ENCODE measurements around the gene GRAMD2B. TPM values are rescaled to one million over a fixed set of nuclear protein-coding genes. Genes with fewer than 3 reads are reported as not detected.

Gene GRAMD2B
- total and polyA plus RNA-seq, 2 of the 13 experiments (the other 11 are each of a cell fraction or from before 2014, with no cell fraction given): 8.1 to 10.6 TPM

GRCh38 chr5:126460977-126461376 is 37.8 kb downstream of the GRAMD2B start:
- Histone ChIP-seq H3K9ac (ENCODE audit: insufficient read depth, low read depth, low read length) (no peak overlapping the region), H2AFZ (ENCODE audit: low read length) (no peak overlapping the region), H3K9me3 (ENCODE audit: low read length) (no peaks in the 10 kb centered on the region), H3K36me3 (replicated peaks in 1 of 2; ENCODE audit: control insufficient read depth in 1 of 2, insufficient read depth in 2 of 2, low read length in 2 of 2) (no peaks in the 10 kb centered on the region), H4K20me1 (ENCODE audit: insufficient read depth, low read length) (no peaks in the 10 kb centered on the region), H3K4me2 (ENCODE audit: low read depth, low read length) (no peak overlapping the region), H3K4me1 (ENCODE audit: insufficient read depth, low read length) (peaks cover 10% of the 10 kb centered on the region), H3K4me3 (replicated peaks in 1 of 3; ENCODE audit: insufficient read depth in 1 of 3, low read depth in 2 of 3, low read length in 3 of 3) (no peak overlapping the region), H3K27ac (ENCODE audit: extremely low read length, insufficient read depth, low read length) (no peak overlapping the region), H3K27me3 (ENCODE audit: control insufficient read depth in 1 of 2, insufficient read depth in 2 of 2, low read length in 2 of 2) (no peaks in the 10 kb centered on the region), H3K79me2 (ENCODE audit: insufficient read depth, low read length) (no peaks in the 10 kb centered on the region)
- ATAC-seq (no peak), DNase-seq (ENCODE audit: low spot score) (no peak), FAIRE-seq (no peak)
- intact Hi-C loops (cut with micrococcal nuclease; ENCODE audit: unreplicated experiment) (no loop called here), in situ Hi-C loops (cut with HindIII; ENCODE audit: extremely low pct_ligation_motif_present, low pct_unique_long_range_greater_than_20kb) (no loop called here)
- BruUV-seq (replicated peaks): no TSS peak
- 100% methylated on average over 1 of the region's 1 CpG for WGBS (ENCODE audit: low lambda C conversion rate)
- TF ChIP-seq ZSCAN5A (CRISPR knock-in tag; IDR thresholded peaks at IDR 0.05; ENCODE audit: borderline replicate concordance) (no peak), ZNF12 (CRISPR knock-in tag; IDR thresholded peaks at IDR 0.05) (no peak), ZNF576 (CRISPR knock-in tag; IDR thresholded peaks at IDR 0.05) (no peak), NR2F2 (IDR thresholded peaks at IDR 0.05; ENCODE audit: borderline replicate concordance, low read depth) (no peak), ZNF550 (CRISPR knock-in tag; IDR thresholded peaks at IDR 0.05; ENCODE audit: borderline replicate concordance) (no peak), TAF1 (CRISPR knock-in tag; IDR thresholded peaks at IDR 0.05) (no peak), SOX5 (CRISPR knock-in tag; IDR thresholded peaks at IDR 0.05; ENCODE audit: borderline replicate concordance) (no peak), SIN3B (IDR thresholded peaks at IDR 0.05; ENCODE audit: low read length) (no peak)
- TF ChIP-seq, protein P1, sequence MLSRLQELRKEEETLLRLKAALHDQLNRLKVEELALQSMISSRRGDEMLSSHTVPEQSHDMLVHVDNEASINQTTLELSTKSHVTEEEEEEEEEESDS (CRISPR knock-in tag; IDR thresholded peaks at IDR 0.05; ENCODE audit: borderline replicate concordance): no peak
- ChIA-PET CTCF (ENCODE audit: low intra/inter-chr PET ratio, low total read pairs) (no interaction called here), POLR2A (interaction anchor here (1.6 kb wide), 1 partner anchor 11 kb away, joined by 4 read pairs; no protein-coding TSS in a partner anchor)

All from HepG2 (cell line).